Measurements from ENCODE around the gene GMEB1.
"Not testable (repeated sequence)": the region's sequence is repeated elsewhere in the genome, so short reads cannot be mapped to it uniquely, and the experiment has no call there.

Gene GMEB1

GRCh38 chr1:28672971-28673370, 4.4 kb downstream of the GMEB1 start:
- not testable (repeated sequence) for DNase-seq

DNA sequence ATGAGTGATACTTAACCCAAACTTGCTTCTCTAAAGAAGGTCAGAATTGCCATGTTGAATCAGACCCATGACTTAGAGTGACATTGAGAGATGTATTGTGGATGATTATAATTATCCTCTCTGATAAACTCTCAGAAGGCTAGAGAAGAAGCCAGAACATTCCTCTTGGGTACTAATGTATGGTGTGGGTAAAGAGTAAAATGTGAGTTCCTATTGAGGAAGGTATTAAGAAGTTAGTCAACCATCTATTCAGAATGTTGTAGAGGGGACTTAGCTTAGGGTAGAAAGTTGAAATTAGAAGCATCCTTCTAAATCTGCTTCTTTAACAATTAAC, 7.3 kb downstream of the GMEB1 start:
- DNase-seq, result no peak

- DNase-seq, result no peak
Observed at GRCh38 chr1:28680151-28680550, 11.6 kb downstream of the GMEB1 start.

GRCh38 chr1:28682840-28683239, 14.3 kb downstream of the GMEB1 start:
- DNase-seq, result no peak

DNA sequence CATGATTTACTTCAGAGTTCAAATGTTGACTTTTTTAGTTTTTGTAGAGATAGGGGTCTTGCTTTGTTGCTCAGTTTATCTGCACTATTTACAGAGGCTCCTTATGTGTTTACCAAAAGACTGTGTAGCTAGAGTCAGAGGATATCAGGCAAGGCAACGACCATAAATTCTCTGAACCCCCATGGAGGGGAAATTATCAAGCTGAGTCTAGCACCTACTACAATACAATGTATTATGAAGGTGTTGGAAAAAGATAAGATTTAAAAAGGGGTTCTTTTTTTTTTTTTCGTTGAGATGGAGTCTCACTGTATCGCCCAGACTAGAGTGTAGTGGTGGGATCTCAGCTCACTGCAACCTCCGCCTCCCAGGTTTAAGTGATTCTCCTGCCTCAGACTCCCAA, 16.4 kb downstream of the GMEB1 start:
- DNase-seq, result no peak

DNA sequence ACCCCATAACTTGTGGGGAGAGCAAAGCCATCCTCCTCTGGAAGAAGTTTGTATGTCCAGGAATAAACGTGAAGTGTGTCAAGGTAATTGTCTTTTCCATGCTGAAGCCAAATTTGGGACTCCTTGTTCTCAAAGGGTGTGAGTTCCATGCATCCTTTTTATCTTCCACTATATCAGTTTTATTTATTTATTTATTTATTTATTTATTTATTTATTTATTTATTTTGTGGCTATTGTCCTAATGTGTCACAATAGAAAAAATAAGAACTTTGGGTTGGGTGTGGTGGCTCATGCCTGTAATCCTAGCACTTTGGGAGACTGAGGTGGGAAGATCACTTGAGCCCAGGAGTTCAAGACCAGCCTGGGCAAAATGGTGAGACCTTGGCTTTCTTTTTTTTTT, 23.0 kb downstream of the GMEB1 start:
- DNase-seq, result not testable (repeated sequence)

DNA sequence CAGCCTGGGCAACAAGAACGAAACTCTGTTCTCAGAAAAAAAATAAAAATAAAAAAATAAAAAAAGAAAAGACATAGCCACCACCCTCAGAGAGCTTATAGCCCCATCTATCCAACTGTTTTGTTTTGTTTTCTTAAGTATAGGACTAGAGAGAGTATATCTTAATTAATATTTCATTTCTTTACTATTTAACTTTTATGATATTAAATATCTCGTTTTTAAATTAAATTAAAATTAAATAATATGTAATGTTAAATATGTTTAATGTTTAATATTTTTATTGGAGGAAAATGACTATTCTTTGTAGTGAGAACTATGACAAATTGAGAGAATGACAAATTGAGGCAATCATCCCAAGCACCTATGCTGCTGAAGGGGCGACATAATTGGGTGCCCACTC, 35.0 kb downstream of the GMEB1 start:
- DNase-seq, result no peak

DNA sequence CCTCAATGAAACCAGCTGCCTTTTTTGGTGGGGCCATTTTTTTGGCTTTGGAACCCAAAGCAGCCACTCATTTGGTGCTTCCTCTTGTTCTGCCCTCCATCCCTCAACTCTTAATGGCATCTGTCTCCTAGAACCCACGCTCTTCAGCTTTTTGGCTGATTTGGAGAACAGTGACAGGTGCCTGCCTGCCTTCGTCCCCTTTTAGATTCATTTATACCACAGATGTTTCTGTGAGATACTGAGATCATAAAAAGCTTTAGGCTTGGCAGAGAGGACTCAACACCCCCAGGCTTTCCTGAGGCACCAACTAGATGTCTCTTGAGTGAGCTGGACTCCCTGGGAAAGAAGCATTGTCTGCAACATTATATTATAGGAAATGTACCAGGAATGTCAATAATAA, 47.8 kb downstream of the GMEB1 start:
- DNase-seq, result no peak

GRCh38 chr1:28718166-28718565, 49.6 kb downstream of the GMEB1 start:
- DNase-seq, result no peak

GRCh38 chr1:28718586-28719331, 50.2 kb downstream of the GMEB1 start:
- no peak for DNase-seq

- DNase-seq, result no peak
Observed at GRCh38 chr1:28719332-28719619, 50.7 kb downstream of the GMEB1 start.

- DNase-seq, result no peak
Observed at GRCh38 chr1:28720376-28720775, 51.8 kb downstream of the GMEB1 start.

GRCh38 chr1:28721927-28722326, 53.3 kb downstream of the GMEB1 start:
- DNase-seq, result not testable (repeated sequence)

- DNase-seq, result not testable (repeated sequence)
Observed at GRCh38 chr1:28725365-28725764, 56.8 kb downstream of the GMEB1 start.

DNA sequence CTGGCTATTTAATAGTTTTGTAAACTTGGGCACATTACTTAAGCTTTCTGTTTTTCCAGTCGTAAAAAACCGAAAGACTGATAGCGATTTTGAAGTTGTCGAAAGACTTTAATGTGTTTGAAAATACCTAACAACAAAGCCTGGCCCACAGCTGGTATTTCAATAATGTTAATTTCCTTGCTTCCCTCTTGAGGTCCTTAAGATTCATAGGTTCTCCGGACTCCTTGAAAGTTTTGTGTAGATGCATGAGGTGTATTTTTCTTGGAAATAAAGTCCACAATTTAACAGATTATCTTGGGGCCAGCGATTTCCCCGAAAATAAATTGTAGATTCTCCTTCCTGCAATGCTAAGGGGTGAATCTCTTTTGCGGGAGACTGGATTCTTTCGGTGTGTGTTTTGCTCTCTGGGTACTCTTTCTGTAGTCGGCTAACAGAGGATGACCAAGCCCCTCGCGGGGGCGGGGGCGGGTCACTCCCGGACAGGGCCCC, 67.4 kb downstream of the GMEB1 start:
- no peak for DNase-seq

- DNase-seq, result peak; percentile 49
Observed at GRCh38 chr1:28736450-28737306, 68.1 kb downstream of the GMEB1 start, which contains the start of gene YTHDF2. Gene YTHDF2 (plus strand): TSS chr1:28736940. CDS start chr1:28737121, 181 bp downstream.

DNA sequence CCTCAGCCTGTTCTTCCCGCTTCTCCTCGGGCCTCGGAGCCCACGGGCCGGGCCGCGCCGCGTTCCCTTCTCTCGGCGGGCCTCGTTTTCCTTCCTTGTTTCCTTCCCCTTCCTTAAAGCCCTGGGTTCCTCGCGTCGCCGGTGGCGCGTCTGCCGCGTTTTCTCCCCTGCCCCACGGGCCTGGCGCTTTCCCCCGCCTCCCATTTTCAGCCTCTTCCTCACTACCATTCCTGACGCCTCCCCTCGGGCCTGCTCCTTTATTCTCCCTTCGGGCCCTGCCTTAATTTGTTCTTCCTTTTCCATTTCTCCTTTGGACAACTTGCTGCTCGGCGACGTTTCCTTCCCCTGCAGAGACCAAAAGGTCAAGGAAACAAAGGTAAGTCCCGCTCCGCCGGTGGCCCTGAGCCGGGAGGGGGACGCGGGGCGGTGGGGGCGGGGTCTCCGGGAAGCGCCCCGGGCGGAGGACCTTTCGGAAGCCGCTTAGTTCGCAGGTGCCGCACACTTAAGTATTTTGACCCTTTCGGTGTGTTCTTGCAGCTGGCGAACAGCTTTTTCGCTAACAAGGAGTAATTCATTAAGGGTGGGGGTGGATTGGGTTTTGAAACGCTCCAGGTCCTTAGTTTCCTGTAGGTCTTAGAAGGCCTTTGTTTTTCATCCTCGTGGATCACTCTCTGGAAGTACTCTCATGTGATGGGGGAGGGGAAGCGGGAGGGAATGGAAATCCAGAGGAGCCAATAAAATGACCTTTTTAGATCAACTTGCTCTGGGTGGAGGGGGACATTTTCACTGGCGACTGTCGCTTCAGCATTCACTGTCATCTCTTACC, 68.9 kb downstream of the GMEB1 start:
- DNase-seq, result no peak

GRCh38 chr1:28740118-28740517, 71.5 kb downstream of the GMEB1 start:
- no peak for DNase-seq

DNA sequence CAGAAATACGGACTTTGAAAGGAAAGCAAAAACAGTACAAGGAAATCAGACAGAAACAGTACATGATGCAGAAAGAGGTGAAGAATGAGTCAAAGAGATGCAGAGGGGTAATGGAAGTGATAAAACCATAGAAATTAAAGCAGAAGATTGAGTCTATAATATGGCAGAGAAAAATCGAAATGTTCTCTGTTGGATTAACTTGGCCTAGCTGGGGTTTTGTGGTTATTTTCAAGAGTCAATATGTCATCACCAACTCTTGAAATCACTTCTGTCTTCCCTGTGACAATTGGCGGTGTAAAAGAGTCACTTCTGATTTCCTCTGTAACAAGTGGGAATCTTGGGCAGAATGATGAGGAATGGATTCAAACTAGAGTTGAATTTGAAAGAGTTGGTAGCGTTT, 75.6 kb downstream of the GMEB1 start:
- no peak for DNase-seq

DNA sequence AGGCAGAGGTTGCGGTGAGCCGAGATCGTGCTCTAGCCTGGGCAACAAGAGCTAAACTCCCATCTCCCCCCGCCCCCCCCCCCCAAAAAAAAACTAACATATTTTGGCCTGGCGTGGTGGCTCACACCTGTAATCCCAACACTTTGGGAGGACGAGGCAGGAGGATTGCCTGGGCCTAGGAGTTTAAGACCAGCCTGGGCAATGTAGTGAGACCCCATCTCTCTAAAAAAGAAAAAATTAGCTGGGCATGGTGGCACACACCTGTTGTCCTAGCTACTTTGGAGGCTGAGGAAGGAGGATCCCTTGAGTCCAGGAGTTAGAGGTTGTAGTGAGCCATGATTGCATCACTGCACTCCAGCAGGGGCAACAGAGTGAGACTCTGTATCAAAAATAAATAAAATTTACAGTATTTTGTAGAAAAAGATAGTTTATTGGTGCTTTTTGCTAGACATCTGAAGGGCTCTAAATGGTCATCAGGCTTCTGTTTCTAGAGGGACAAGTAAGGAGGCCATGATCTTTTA, 77.1 kb downstream of the GMEB1 start:
- no peak for DNase-seq

DNA sequence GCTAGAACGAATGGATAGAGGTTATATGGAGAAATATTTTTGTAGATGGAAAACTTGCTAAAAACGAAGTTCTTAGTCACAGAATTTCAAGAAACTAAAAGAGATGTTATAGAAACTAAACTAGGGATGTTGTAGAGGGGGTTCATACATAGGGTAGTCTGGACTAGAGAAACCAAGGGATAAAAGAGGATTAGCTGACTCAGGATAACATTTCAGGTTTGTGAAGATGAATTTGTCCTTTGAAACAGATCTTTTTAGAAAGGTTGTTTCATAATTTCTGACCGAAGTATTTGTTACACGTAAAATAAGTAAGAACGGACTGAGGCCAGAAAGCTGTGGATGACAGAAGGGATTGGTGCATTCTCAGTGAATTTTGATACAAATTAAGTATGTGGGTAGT, 81.7 kb downstream of the GMEB1 start:
- no peak for DNase-seq

DNA sequence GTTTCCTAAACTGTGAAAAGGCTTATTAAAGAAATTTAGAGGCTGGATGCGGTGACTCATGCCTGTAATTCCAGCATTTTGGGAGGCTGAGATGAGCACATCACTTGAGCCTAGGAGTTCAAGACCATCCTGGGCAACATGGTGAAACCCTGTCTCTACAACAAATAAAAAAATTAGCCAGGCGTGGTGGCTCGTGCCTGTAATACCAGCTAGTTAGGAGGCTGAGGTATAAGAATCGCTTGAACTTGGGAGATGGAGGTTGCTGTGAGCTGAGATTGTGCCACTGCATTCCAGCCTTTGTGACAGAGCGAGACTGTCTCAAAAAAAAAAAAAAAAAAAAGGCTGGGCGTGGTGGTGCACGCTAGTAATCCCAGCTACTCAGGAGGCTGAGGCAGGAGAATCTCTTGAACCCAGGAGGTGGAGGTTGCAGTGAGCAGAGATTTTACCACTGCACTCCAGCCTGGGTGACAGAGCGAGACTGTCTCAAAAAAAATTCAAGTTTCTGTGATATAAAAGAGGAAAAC, 82.2 kb downstream of the GMEB1 start:
- DNase-seq, result not testable (repeated sequence)

Measured in cortex of kidney (tissue), 1 donor.